Rectal smooth muscle tissue (tissue), 1 donor: ENCODE results near the gene SKI.
A peak's percentile ranks its signal among the peaks of the same experiment; 100 is the strongest.

Source experiments
- H3K27ac ChIP-seq: one replicate; pipeline ENCODE4 v1.7.0; 2013; ENCODE audit warnings: low read depth, low read length, inconsistent platforms
- H3K27me3 ChIP-seq: one replicate; pipeline ENCODE4 v1.7.0; 2013; ENCODE audit warnings: low read length; ENCODE audit not compliant: control insufficient read depth, insufficient read depth
- H3K36me3 ChIP-seq: one replicate; pipeline ENCODE4 v1.7.0; 2013; ENCODE audit warnings: low read length; ENCODE audit not compliant: control insufficient read depth, insufficient read depth
- H3K4me1 ChIP-seq: one replicate; pipeline ENCODE4 v1.7.0; 2013; ENCODE audit warnings: low read length; ENCODE audit not compliant: control insufficient read depth, insufficient read depth
- H3K4me3 ChIP-seq: one replicate; pipeline ENCODE4 v1.7.0; 2013; ENCODE audit warnings: low read length
- H3K9ac ChIP-seq: one replicate; pipeline ENCODE4 v1.7.0; 2013; ENCODE audit warnings: low read length

The SKI gene

DNA sequence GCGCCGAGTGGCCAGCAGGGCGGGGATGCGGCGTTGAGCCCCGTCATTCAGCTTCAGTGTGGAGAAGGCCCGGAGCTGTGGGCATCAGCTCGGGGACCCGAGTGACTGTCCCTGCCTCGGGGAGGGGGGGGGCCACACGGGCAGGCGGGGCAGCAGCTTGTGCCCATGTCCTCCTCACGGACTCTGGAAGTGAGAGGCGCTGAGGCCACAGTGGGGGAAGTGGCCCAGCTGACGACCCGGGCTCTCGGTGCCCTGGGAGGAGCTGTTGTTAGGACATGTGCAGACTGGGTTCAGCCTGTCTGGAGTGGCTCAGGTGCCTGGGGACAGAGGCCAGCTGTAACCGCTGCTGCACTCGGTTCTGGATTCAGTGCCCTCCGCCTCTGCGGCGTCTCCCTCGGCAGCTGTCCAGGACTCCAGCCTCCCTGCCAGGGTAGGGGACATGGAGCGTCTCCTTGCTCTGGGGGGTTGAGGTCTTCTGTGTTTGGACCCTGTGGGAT lies 71.1 kb downstream of the SKI start:
- Histone ChIP-seq H3K4me3 (peak overlapping the region; percentile 16), H3K27me3 (no peaks in the 10 kb centered on the region), H3K4me1 (peaks cover 22% of the 10 kb centered on the region), H3K27ac (no peak overlapping the region), H3K9ac (no peak overlapping the region), H3K36me3 (peaks cover 5% of the 10 kb centered on the region)

DNA sequence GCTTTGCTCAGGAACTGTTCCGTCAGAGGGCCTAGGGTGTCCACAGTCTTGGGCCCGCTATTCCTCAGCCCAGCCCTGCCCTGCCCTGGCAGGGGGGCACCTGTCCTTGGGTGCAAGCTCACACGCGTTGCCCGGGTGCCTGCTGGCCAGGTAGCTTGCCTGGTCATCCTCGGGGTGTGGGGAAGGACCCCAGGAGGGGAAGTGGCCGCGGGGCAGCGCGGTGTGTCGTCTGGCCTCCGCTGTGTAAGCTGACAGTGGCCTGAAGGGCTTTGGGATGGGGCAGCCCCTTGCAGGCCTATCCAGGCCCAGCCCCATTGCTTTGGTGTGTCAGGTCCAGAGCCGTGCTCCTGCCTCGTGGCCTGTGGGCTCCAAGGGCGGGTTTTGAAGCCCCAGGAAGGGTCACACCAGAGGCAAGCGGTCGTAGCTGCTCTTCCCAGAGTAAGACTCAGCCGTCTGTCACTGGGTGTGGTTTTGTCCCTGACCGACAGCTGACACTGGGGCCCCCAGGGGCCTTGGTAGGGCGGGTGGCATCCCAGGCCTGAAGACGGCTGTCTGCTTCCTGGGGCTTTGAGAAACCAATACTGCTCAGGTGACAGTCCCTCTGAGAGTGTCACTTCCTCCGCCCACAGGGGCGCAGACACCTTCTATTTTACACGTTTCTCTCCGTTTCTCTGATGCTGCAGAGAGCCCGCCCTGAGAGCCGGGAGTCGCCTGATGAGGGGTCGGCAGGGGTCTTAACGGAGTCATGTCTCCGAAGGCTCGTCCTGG lies 72.1 kb downstream of the SKI start:
- Histone ChIP-seq H3K4me3 (peak overlapping the region; percentile 44), H3K4me1 (peaks cover 28% of the 10 kb centered on the region), H3K27me3 (no peaks in the 10 kb centered on the region), H3K36me3 (peaks cover 11% of the 10 kb centered on the region), H3K27ac (peak overlapping the region; percentile 52), H3K9ac (peak overlapping the region; percentile 17)

- Histone ChIP-seq H3K36me3 (peaks cover 11% of the 10 kb centered on the region), H3K4me3 (peak overlapping the region; percentile 44), H3K4me1 (peaks cover 35% of the 10 kb centered on the region), H3K27me3 (no peaks in the 10 kb centered on the region), H3K9ac (peak overlapping the region; percentile 17), H3K27ac (peak overlapping the region; percentile 52)
These were observed 72.9 kb downstream of the SKI start for GRCh38 chr1:2300851-2301606.

GRCh38 chr1:2301607-2302291 lies 73.6 kb downstream of the SKI start:
- Histone ChIP-seq H3K27ac (no peak overlapping the region), H3K27me3 (no peaks in the 10 kb centered on the region), H3K4me1 (peaks cover 35% of the 10 kb centered on the region), H3K36me3 (peaks cover 13% of the 10 kb centered on the region), H3K9ac (no peak overlapping the region), H3K4me3 (no peak overlapping the region)

GRCh38 chr1:2302292-2302925 lies 74.3 kb downstream of the SKI start:
- Histone ChIP-seq H3K9ac (no peak overlapping the region), H3K27me3 (no peaks in the 10 kb centered on the region), H3K27ac (no peak overlapping the region), H3K4me3 (no peak overlapping the region), H3K36me3 (peaks cover 14% of the 10 kb centered on the region), H3K4me1 (peaks cover 35% of the 10 kb centered on the region)

GRCh38 chr1:2303016-2303775 lies 75.1 kb downstream of the SKI start:
- no peak overlapping the region for H3K27ac ChIP-seq
- H3K36me3 ChIP-seq = peaks cover 19% of the 10 kb centered on the region

GRCh38 chr1:2303781-2304180 lies 75.7 kb downstream of the SKI start:
- no peak overlapping the region for H3K9ac ChIP-seq
- no peaks in the 10 kb centered on the region for H3K27me3 ChIP-seq
- H3K4me3 ChIP-seq = no peak overlapping the region
- H3K36me3 ChIP-seq = peaks cover 24% of the 10 kb centered on the region
- no peak overlapping the region for H3K27ac ChIP-seq
- H3K4me1 ChIP-seq = peaks cover 35% of the 10 kb centered on the region

More at GRCh38 chr1:2303016-2303775, 75.1 kb downstream of the SKI start:
- peaks cover 35% of the 10 kb centered on the region for H3K4me1 ChIP-seq
- no peak overlapping the region for H3K9ac ChIP-seq
- no peak overlapping the region for H3K4me3 ChIP-seq
- no peaks in the 10 kb centered on the region for H3K27me3 ChIP-seq

DNA sequence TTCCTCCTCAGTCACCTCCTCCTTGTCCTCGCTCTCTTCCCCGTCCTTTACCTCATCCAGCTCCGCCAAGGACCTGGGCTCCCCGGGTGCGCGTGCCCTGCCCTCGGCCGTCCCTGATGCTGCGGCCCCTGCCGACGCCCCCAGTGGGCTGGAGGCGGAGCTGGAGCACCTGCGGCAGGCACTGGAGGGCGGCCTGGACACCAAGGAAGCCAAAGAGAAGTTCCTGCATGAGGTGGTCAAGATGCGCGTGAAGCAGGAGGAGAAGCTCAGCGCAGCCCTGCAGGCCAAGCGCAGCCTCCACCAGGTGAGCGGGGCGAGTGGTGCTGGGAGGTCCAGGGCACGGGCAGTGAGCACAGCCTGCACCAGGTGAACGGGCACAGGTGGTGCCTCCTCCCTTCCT lies 76.2 kb downstream of the SKI start:
- Histone ChIP-seq H3K27ac (peak overlapping the region; percentile 48), H3K4me1 (peaks cover 33% of the 10 kb centered on the region), H3K36me3 (peaks cover 29% of the 10 kb centered on the region), H3K9ac (no peak overlapping the region), H3K4me3 (no peak overlapping the region), H3K27me3 (no peaks in the 10 kb centered on the region)

GRCh38 chr1:2304921-2305681 lies 77.0 kb downstream of the SKI start:
- Histone ChIP-seq H3K27ac (peak overlapping the region; percentile 48), H3K4me3 (no peak overlapping the region), H3K9ac (no peak overlapping the region), H3K36me3 (peaks cover 29% of the 10 kb centered on the region), H3K4me1 (peaks cover 25% of the 10 kb centered on the region), H3K27me3 (no peaks in the 10 kb centered on the region)

DNA sequence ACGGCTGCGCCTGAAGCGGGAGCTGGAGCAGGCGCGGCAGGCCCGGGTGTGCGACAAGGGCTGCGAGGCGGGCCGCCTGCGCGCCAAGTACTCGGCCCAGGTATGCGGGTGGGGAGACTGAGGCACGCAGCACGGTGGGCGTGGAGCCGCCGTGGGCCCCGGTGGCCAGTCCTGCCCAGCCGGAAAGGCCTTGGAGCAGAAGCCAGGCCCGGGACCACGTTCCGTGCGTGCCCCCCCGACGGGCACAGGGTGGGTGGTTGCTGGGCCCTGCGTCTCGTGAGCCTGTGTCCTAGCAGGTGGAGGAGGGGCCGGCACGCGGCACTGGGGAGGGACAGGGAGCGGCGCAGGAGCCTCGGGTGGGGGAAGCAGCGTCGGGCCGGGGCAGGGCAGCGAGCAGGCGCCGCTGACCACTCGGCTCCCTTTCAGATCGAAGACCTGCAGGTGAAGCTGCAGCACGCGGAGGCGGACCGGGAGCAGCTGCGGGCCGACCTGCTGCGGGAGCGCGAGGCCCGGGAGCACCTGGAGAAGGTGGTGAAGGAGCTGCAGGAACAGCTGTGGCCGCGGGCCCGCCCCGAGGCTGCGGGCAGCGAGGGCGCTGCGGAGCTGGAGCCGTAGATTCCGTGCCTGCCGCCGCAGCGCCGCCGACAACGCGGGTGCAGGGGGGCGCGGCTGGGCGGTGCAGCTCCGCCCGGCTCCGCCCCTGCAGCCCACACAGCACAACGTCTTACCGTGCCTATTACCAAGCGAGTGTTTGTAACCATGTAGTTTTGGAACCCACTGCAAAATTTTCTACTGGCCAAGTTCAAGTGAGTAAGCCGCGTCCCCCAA lies 78.2 kb downstream of the SKI start:
- peak overlapping the region; percentile 6 for H3K27ac ChIP-seq
- H3K4me3 ChIP-seq = no peak overlapping the region
- H3K4me1 ChIP-seq = peaks cover 22% of the 10 kb centered on the region
- no peaks in the 10 kb centered on the region for H3K27me3 ChIP-seq
- H3K9ac ChIP-seq = no peak overlapping the region
- H3K36me3 ChIP-seq = peaks cover 29% of the 10 kb centered on the region
